Neural crest cell (in vitro differentiated cells): ENCODE measurements around the gene ABCC2. TPM values are rescaled to one million over a fixed set of nuclear protein-coding genes. Genes with fewer than 3 reads are reported as not detected.
A peak's percentile ranks its signal among the peaks of the same experiment; 100 is the strongest.

Experiments
- DNase-seq: peaks from one replicate; pipeline ENCODE4 v3.0.0; 2021; ENCODE audit warnings: low read depth, mixed read lengths, low spot score
- H3K27ac Mint-ChIP-seq: one replicate; pipeline ENCODE4 v1.8.0; 2021; ENCODE audit warnings: mild to moderate bottlenecking, mixed read lengths; ENCODE audit not compliant: unreplicated experiment
- H3K27me3 Mint-ChIP-seq: 2 replicates; pipeline ENCODE4 v1.8.0; 2021; ENCODE audit warnings: low read depth, mild to moderate bottlenecking, mixed read lengths
- H3K36me3 Mint-ChIP-seq: 2 replicates; pipeline ENCODE4 v1.8.0; 2021; ENCODE audit warnings: low read depth, mild to moderate bottlenecking, mixed read lengths
- H3K4me1 Mint-ChIP-seq: 2 replicates; pipeline ENCODE4 v1.8.0; 2021; ENCODE audit warnings: mixed read lengths
- H3K4me3 Mint-ChIP-seq: one replicate; pipeline ENCODE4 v1.8.0; 2021; ENCODE audit warnings: mild to moderate bottlenecking, mixed read lengths
- H3K9me3 Mint-ChIP-seq: 2 replicates; pipeline ENCODE4 v1.8.0; 2021; ENCODE audit warnings: mixed read lengths
- total RNA-seq: library from RNA; stranded (reverse); gene quantifications from 2 replicates; pipeline ENCODE4 v1.2.1, GENCODE V29; 2021
- TF ChIP-seq, protein P1 (sequence below): fragments of 200-600 bp; sonication (generic); conservative IDR thresholded peaks from 2 replicates; pipeline ENCODE4 v1.5.0; 2021; ENCODE audit warnings: antibody characterized with exemption, mild to moderate bottlenecking

The ABCC2 gene
- total RNA-seq, 1 donor from 2014 or later = 5.9 TPM

DNA sequence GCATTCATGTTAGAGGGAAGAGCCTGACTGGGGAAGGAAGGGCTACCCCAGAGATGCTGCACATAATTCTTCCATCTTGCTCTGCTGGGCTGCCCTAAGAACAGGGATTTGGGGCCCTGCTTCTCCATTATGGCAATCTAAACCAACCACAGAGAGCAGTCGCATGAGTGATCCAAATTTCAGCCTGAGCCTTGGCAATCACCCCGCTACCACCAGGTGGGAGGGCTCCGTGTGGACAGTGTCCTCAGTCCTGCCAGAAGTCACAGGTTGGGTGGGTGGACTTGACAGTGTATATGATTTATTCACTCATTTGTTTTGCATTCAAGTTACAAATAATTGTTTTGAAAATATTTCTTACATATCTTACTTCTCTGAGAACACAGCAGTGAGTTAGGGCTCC lies 22.0 kb downstream of the ABCC2 start:
- H3K36me3 Mint-ChIP-seq = peaks cover 4% of the 10 kb centered on the region
- TF ChIP-seq, protein P1, sequence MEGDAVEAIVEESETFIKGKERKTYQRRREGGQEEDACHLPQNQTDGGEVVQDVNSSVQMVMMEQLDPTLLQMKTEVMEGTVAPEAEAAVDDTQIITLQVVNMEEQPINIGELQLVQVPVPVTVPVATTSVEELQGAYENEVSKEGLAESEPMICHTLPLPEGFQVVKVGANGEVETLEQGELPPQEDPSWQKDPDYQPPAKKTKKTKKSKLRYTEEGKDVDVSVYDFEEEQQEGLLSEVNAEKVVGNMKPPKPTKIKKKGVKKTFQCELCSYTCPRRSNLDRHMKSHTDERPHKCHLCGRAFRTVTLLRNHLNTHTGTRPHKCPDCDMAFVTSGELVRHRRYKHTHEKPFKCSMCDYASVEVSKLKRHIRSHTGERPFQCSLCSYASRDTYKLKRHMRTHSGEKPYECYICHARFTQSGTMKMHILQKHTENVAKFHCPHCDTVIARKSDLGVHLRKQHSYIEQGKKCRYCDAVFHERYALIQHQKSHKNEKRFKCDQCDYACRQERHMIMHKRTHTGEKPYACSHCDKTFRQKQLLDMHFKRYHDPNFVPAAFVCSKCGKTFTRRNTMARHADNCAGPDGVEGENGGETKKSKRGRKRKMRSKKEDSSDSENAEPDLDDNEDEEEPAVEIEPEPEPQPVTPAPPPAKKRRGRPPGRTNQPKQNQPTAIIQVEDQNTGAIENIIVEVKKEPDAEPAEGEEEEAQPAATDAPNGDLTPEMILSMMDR = no peak

DNA sequence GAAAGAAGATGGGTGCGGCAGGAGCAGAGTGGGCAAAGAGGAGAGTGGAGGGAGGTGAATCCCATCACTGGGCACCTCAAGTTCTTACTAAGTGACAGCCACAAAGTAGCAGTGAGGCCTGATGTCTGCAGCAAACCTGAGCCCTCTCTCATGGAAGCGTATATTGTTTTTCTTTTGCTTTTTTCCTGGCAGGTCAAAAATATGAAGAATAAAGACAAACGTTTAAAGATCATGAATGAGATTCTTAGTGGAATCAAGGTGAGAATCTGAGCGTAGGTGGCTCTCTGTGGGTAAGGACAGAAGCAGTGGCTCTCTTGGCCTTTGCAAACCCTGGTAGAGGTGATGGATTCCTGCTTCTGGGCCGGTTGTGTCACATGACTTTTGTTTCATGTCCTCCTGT lies 22.8 kb downstream of the ABCC2 start:
- Mint-ChIP-seq H3K27ac (no peak overlapping the region), H3K27me3 (no peaks in the 10 kb centered on the region), H3K4me3 (no peak overlapping the region), H3K4me1 (no peaks in the 10 kb centered on the region), H3K36me3 (peaks cover 4% of the 10 kb centered on the region), H3K9me3 (peaks cover 2% of the 10 kb centered on the region)
- DNase-seq = no peak
- TF ChIP-seq, protein P1 = no peak

More for the DNA sequence above, 22.0 kb downstream of the ABCC2 start:
- DNase-seq = no peak
- no peak overlapping the region for H3K27ac Mint-ChIP-seq
- peaks cover 2% of the 10 kb centered on the region for H3K9me3 Mint-ChIP-seq
- H3K4me3 Mint-ChIP-seq = no peak overlapping the region
- H3K4me1 Mint-ChIP-seq = no peaks in the 10 kb centered on the region
- H3K27me3 Mint-ChIP-seq = no peaks in the 10 kb centered on the region

DNA sequence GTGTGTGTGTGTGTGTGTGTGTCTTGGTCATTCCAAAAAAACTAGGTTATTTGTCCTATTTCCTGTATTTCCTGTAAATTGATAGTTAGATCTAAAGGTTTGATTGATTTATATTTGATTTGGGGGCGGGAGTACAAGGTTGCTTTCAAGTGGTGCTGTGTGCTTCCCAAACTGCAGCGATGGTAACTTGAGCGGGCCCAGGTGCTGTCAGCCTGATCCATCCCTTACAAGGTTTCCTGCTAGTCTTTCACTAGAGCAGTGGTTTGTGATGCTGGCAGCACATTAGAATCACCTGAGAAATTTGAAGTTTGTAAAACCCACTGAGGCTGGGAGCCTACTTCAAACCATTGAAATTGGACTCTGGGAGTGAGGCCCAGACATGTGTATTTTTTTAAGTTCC lies 23.7 kb downstream of the ABCC2 start:
- peaks cover 2% of the 10 kb centered on the region for H3K9me3 Mint-ChIP-seq
- H3K27ac Mint-ChIP-seq = peak overlapping the region; percentile 9
- TF ChIP-seq, protein P1 = no peak
- no peak overlapping the region for H3K4me3 Mint-ChIP-seq
- no peak for DNase-seq
- H3K4me1 Mint-ChIP-seq = no peaks in the 10 kb centered on the region
- H3K27me3 Mint-ChIP-seq = no peaks in the 10 kb centered on the region
- peaks cover 4% of the 10 kb centered on the region for H3K36me3 Mint-ChIP-seq

DNA sequence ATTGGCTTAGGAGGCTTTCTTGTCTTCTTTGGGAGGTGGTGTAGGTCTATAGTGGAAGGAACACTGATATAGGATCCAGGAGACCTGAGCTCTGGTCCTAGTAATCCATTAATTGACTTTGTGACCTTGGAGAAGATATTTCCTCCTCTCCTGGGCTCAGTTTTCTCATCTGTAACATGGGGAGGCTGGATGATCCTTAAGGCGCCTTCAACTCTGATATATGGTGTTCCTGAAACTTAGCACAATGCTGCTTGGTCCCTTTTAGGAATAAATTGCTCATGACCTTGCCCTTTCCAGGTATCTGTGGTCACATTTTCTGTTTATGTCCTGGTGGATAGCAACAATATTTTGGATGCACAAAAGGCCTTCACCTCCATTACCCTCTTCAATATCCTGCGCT lies 25.3 kb downstream of the ABCC2 start:
- TF ChIP-seq, protein P1 = no peak

DNA sequence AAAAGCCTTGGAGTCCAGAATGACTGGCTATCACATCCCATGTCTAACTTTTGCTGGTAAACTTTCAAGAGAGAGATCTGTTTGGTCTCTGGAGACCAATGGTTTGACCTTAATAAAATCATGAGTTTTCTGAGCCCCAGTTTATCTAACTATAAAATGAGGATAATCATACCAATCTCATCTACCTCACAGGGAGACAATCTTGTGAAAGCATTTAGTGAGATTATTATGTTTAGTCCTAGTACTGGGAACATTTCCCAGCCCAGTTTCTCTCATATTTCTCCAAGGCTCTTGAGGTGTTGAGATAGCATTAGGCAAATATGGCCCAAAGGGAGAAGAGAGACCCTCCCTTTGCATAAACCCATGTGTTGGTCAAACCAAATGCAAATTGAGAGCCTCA lies 25.8 kb downstream of the ABCC2 start:
- TF ChIP-seq, protein P1 = no peak
- no peak for DNase-seq
- no peak overlapping the region for H3K27ac Mint-ChIP-seq
- peaks cover 2% of the 10 kb centered on the region for H3K9me3 Mint-ChIP-seq
- H3K36me3 Mint-ChIP-seq = peaks cover 4% of the 10 kb centered on the region
- H3K27me3 Mint-ChIP-seq = no peaks in the 10 kb centered on the region
- no peaks in the 10 kb centered on the region for H3K4me1 Mint-ChIP-seq
- H3K4me3 Mint-ChIP-seq = no peak overlapping the region

More for the DNA sequence above, 25.3 kb downstream of the ABCC2 start:
- Mint-ChIP-seq H3K27me3 (no peaks in the 10 kb centered on the region), H3K4me3 (no peak overlapping the region), H3K36me3 (peaks cover 4% of the 10 kb centered on the region), H3K27ac (no peak overlapping the region), H3K4me1 (no peaks in the 10 kb centered on the region), H3K9me3 (peaks cover 2% of the 10 kb centered on the region)
- DNase-seq = no peak

DNA sequence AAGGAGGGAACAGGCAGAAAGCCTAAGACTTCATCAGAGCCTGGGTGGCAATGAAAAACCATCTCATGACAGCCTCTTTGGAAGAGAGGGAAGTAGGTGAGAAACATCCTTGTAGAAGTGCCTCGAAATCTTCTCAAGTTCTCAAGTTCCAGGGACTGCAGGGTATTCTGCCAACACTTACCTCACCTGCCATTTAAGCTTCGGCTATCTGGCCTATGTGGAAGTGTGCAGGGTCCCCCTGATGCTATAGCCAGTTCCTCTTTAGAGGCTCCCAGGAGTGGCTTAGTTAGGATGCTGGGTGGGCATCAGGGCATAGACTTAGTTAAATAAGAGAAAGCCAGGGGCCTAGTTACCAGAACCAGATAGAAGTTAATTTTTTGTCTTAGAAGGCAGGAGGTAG lies 27.0 kb downstream of the ABCC2 start:
- H3K27me3 Mint-ChIP-seq = no peaks in the 10 kb centered on the region
- no peaks in the 10 kb centered on the region for H3K9me3 Mint-ChIP-seq
- no peak for DNase-seq
- TF ChIP-seq, protein P1 = no peak
- no peak overlapping the region for H3K4me3 Mint-ChIP-seq
- H3K36me3 Mint-ChIP-seq = no peaks in the 10 kb centered on the region
- no peak overlapping the region for H3K27ac Mint-ChIP-seq
- H3K4me1 Mint-ChIP-seq = no peaks in the 10 kb centered on the region
